GOT3 (cell line): ENCODE data around the gene NUBPL.
A peak's percentile ranks its signal among the peaks of the same experiment; 100 is the strongest.
"Not testable (repeated sequence)": the region's sequence is repeated elsewhere in the genome, so short reads cannot be mapped to it uniquely, and the experiment has no call there.

Source experiments
- DNase-seq: peaks from one replicate; lab custom pipeline; 2025; ENCODE audit warnings: mixed read lengths; lab: John Stamatoyannopoulos, UW

NUBPL gene

GRCh38 chr14:31880935-31881334 lies 319.7 kb downstream of the NUBPL start:
- DNase-seq = peak; percentile 2

GRCh38 chr14:31881531-31882310 lies 320.5 kb downstream of the NUBPL start:
- DNase-seq = no peak

- no peak for DNase-seq
Measured at GRCh38 chr14:31884238-31884637, 323.0 kb downstream of the NUBPL start.

GRCh38 chr14:31884776-31885379 lies 323.7 kb downstream of the NUBPL start:
- DNase-seq = no peak

- no peak for DNase-seq
Measured at GRCh38 chr14:31886156-31886835, 325.1 kb downstream of the NUBPL start.

- no peak for DNase-seq
Measured at GRCh38 chr14:31887929-31888580, 326.9 kb downstream of the NUBPL start.

GRCh38 chr14:31889297-31889696 lies 328.1 kb downstream of the NUBPL start:
- DNase-seq = no peak

GRCh38 chr14:31890202-31890601 lies 329.0 kb downstream of the NUBPL start:
- not testable (repeated sequence) for DNase-seq

- no peak for DNase-seq
Measured at GRCh38 chr14:31893221-31893757, 332.1 kb downstream of the NUBPL start.

GRCh38 chr14:31894351-31894750 lies 333.1 kb downstream of the NUBPL start:
- no peak for DNase-seq

- DNase-seq = no peak
Measured at GRCh38 chr14:31895206-31895605, 334.0 kb downstream of the NUBPL start.

- no peak for DNase-seq
Measured at GRCh38 chr14:31895646-31896045, 334.4 kb downstream of the NUBPL start.

- DNase-seq = no peak
Measured at GRCh38 chr14:31897581-31898186, 336.5 kb downstream of the NUBPL start.

- DNase-seq = no peak
Measured at GRCh38 chr14:31898838-31899528, 337.8 kb downstream of the NUBPL start.

- DNase-seq = no peak
Measured at GRCh38 chr14:31902002-31902401, 340.8 kb downstream of the NUBPL start.

GRCh38 chr14:31902945-31903646 lies 341.9 kb downstream of the NUBPL start:
- no peak for DNase-seq

GRCh38 chr14:31909977-31910376 lies 348.8 kb downstream of the NUBPL start:
- no peak for DNase-seq
